Duodenal mucosa (tissue), 2 donors: ENCODE measurements around the gene KCNMA1.

Experiments
- H3K27ac ChIP-seq: one replicate; pipeline ENCODE4 v1.7.0; 2013; ENCODE audit warnings: low read depth, low read length
- H3K27me3 ChIP-seq, 2 donors: one replicate each; pipeline ENCODE4 v1.7.0; 2013; ENCODE audit warnings: low read length in 2 of 2, control low read depth in 1 of 2; ENCODE audit not compliant: insufficient read depth in 2 of 2, control insufficient read depth in 1 of 2
- H3K36me3 ChIP-seq, 2 donors: one replicate each; pipeline ENCODE4 v1.7.0; 2013; ENCODE audit warnings: low read length in 2 of 2, control low read depth in 1 of 2; ENCODE audit not compliant: insufficient read depth in 2 of 2, control insufficient read depth in 1 of 2
- H3K4me1 ChIP-seq, 2 donors: one replicate each; pipeline ENCODE4 v1.7.0; 2013; ENCODE audit warnings: low read length in 2 of 2, control low read depth in 1 of 2; ENCODE audit not compliant: insufficient read depth in 2 of 2, control insufficient read depth in 1 of 2
- H3K4me3 ChIP-seq, 2 donors: one replicate each; pipeline ENCODE4 v1.7.0; 2013; ENCODE audit warnings: low read length in 2 of 2, low read depth in 1 of 2
- H3K9ac ChIP-seq, 2 donors: one replicate each; pipeline ENCODE4 v1.7.0; 2013; ENCODE audit warnings: low read length in 2 of 2, low read depth in 1 of 2
- H3K9me3 ChIP-seq, 2 donors: one replicate each; pipeline ENCODE4 v1.7.0; 2013; ENCODE audit warnings: low read length in 2 of 2, control low read depth in 1 of 2; ENCODE audit not compliant: control insufficient read depth in 1 of 2

Gene KCNMA1

DNA sequence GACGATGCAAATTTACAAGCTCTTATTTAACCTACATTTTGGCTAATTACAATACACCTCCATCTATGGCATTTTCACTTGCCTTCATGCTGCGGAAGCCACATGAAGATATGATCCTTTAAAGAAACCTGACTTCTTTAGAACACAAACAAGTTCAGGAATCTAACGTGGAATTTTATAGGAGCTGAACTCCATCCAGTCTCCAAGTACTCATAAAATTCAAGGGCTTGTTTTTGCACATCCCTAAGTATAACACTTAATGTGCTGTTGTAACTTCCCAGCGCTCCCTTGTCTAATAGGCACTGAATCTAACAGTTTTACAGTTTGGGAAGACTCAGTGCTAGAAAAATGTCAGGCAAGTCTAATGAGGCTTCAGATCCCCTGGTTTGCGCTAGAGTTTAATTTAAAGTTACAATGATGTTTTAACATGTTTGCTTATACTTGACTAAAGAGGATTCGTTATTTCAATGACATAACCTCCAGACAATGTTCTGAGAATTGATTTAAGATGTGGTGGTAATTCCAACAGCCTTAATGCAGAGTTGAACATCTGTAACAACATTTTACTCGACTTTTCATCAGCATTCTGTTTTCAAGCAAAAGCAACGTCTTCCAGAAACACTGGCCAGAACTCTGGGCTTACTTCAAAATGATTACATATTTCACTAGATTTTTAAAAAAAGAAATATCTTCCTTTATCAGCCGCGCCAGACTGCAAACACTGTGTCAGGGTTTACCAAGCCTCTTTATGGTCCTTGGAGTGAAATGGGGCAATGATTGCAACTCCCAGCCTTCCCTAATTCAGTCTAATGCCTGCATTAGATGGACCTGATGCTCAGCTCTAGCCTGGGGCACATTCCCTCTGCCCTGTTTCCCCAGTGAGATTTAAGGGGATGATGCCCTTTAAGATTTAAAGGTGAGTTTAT lies 664.3 kb downstream of the KCNMA1 start:
- Histone ChIP-seq H3K27me3 (peaks cover 0 to 4% of the 10 kb centered on the region in 2 donors), H3K4me1 (no peaks in the 10 kb centered on the region), H3K9me3 (no peaks in the 10 kb centered on the region), H3K27ac (no peak overlapping the region), H3K4me3 (no peak overlapping the region), H3K36me3 (no peaks in the 10 kb centered on the region), H3K9ac (no peak overlapping the region)

DNA sequence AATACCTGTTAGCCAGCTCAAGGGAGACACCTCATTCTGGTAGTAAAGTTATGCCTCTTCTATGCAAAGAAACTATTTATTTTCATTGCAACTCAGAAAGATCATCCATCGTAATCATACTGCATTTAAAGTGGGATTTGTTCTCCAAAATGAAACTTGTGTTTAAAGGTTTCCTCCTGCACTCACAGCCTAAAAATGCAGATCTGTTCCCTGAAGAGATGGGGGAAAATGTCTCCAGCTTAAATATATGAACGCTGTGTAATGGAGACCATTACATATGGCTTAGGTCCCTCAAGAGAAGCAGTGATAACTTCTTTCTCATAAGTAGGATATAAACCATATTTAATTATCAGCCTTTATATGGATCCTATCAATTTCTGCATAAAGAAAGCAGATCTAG lies 665.1 kb downstream of the KCNMA1 start:
- no peak overlapping the region for H3K27ac ChIP-seq
- H3K9me3 ChIP-seq, result no peaks in the 10 kb centered on the region
- H3K4me1 ChIP-seq, result no peaks in the 10 kb centered on the region
- H3K27me3 ChIP-seq, result peaks cover 0 to 4% of the 10 kb centered on the region in 2 donors
- no peak overlapping the region for H3K9ac ChIP-seq
- no peaks in the 10 kb centered on the region for H3K36me3 ChIP-seq
- H3K4me3 ChIP-seq, result no peak overlapping the region

DNA sequence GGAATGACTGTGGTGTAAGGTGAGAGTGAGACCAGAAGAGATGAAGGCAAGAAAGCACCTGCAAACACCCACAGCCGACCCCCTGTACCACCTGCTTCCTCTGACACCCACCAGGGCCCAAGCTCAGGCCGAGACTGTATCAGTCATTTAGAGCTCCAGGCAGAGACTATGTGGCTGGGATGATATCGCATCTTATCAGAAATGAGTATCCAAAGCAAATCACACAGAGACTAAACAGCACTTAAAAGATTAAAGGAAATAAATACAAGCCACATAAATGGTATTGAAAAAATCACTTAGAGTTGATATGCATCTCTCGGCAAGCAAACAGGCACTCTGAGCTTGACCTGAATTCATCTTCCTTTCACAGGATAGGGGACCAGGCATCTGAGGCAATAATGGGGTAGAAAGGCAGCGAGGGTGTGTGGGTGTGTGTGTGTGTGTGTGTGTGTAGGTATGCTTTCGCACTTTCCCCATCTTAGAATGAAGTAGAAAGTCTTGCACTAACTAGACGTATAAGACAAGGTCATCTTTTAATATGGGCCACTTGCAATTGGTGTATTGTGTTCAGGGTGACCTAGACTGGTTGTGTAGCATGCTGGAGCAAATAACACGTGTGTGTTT lies 665.9 kb downstream of the KCNMA1 start:
- Histone ChIP-seq H3K27me3 (peaks cover 0 to under 1% of the 10 kb centered on the region in 2 donors), H3K4me3 (no peak overlapping the region), H3K36me3 (no peaks in the 10 kb centered on the region), H3K4me1 (no peaks in the 10 kb centered on the region), H3K27ac (no peak overlapping the region), H3K9ac (no peak overlapping the region), H3K9me3 (no peaks in the 10 kb centered on the region)

DNA sequence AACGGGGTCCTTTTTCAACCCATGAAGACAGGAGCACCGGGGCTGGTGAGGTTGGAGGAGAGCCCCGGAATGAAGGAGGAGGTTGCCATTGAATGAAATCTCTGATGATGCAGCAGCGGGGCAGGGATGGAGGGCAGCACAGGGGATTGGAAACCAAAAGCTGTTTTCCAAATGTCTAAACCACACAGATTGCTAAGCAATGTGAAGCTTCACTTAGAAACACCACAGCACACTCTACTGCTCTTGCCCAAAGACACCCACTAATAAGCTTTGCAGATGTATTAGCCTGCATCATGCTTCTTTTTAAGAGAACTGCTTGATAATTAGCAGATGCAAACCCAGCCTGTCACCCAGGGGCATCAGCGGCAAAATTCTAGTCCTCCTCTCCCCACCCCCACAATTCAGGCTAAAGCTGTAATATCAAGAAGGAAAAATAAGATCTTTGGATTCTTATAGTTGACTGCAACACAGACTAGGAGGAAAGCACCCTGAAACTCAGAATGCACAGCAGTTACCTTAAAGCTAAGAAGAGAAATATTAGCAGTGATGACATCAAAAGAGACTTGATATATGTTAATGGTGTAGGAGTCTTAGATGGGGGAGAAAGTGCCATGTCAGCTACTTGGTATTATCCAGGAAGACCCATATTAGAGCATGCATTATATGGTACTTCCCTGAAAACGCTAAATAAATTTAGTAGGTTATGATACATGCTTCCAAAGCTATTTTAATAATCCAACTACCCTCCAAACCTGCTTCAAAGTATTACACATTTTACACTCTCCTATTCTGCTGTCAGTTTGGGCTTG lies 666.7 kb downstream of the KCNMA1 start:
- no peak overlapping the region for H3K9ac ChIP-seq
- H3K9me3 ChIP-seq, result no peaks in the 10 kb centered on the region
- no peaks in the 10 kb centered on the region for H3K4me1 ChIP-seq
- no peaks in the 10 kb centered on the region for H3K27me3 ChIP-seq
- H3K27ac ChIP-seq, result no peak overlapping the region
- no peak overlapping the region for H3K4me3 ChIP-seq
- H3K36me3 ChIP-seq, result no peaks in the 10 kb centered on the region

DNA sequence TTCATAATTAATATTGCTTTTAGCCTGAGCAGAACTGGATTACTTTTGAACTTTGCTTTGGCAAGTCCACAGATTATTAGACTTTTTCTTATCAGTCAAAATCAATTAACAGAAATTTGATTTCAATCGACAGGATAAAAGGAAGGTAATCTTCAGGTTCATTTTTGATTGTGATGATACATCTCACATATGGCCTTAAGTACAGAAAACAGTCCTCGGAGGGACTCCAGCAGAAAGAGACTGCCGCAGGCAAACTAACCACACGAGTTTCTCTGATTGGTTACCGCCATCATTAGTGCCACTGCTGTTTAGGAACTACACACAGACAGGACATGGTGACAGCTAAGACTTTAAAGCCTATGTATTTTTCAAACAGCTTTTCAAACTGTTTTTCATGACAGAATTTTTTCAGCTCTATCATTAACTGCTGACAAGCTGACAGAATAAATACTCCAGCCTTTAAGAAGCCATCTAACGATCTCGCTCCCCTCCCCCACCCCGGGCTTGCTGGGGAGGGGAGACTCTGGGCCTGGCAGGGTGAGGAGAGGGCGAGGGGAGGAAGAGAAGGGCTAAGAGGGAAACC lies 668.2 kb downstream of the KCNMA1 start:
- no peak overlapping the region for H3K27ac ChIP-seq
- H3K9me3 ChIP-seq, result no peaks in the 10 kb centered on the region
- H3K9ac ChIP-seq, result no peak overlapping the region
- H3K27me3 ChIP-seq, result no peaks in the 10 kb centered on the region
- H3K4me1 ChIP-seq, result no peaks in the 10 kb centered on the region
- no peak overlapping the region for H3K4me3 ChIP-seq
- no peaks in the 10 kb centered on the region for H3K36me3 ChIP-seq

DNA sequence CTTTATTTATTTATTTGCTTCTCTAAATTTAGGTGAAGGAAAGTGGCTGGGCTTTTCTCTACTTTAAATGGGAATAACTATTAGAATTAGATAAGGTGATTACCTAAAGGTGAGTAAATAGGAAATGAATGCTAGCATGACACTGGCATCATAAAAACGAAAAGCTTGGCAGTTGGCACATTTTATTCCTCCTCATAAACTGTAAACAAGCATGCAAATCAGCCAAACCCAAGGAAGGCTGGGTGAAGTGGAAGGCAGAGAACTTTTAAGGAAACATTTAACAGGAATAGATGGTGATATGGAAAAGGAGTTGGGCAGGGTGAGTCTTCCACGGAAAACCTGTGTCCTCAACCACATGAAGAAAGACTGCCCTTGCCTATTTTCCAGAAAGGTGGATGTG lies 669.1 kb downstream of the KCNMA1 start:
- Histone ChIP-seq H3K27me3 (no peaks in the 10 kb centered on the region), H3K27ac (no peak overlapping the region), H3K4me3 (no peak overlapping the region), H3K4me1 (no peaks in the 10 kb centered on the region), H3K9me3 (no peaks in the 10 kb centered on the region), H3K36me3 (no peaks in the 10 kb centered on the region), H3K9ac (no peak overlapping the region)

DNA sequence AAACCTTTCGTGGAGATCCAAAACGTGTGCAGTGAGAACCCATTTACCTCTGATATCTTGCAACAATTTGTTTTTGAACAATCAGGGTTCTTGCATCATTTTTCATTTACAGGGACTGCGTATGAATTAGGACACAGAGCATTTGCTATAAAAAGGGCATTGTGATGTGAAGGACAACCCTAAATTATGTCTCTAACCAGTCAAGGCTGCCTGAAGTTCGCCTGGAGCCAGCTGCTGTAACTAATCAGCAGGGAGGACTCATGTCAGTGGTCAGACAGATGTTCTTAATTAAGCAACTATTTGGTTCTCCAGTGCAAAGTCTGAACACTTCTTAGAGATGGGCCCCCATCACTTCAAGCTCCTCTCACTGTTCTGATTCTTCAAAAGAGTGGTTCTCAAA lies 674.8 kb downstream of the KCNMA1 start:
- H3K27me3 ChIP-seq, result no peaks in the 10 kb centered on the region
- H3K9ac ChIP-seq, result no peak overlapping the region
- no peaks in the 10 kb centered on the region for H3K4me1 ChIP-seq
- no peaks in the 10 kb centered on the region for H3K9me3 ChIP-seq
- no peak overlapping the region for H3K4me3 ChIP-seq
- H3K36me3 ChIP-seq, result no peaks in the 10 kb centered on the region
- no peak overlapping the region for H3K27ac ChIP-seq

DNA sequence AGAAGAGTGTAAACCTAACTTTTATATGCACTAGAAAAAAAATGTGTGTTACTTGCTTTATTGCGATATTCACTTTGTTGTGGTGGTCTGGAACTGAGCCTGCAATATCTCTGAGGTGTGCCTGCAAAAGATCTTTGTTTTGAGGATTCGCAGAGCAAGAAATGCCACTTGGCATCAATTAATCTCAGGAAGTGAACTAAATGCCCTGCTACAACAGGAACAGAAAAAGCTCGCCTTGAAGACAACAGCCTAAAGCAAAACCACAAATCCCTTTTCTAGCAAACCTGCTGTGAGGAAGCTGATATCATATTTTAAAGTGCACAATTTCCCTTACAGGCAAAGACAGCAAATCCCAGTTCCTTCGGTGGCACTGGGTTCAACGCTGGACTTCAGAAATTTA lies 675.8 kb downstream of the KCNMA1 start:
- Histone ChIP-seq H3K27ac (no peak overlapping the region), H3K4me1 (no peaks in the 10 kb centered on the region), H3K36me3 (no peaks in the 10 kb centered on the region), H3K4me3 (no peak overlapping the region), H3K9ac (no peak overlapping the region), H3K27me3 (no peaks in the 10 kb centered on the region), H3K9me3 (no peaks in the 10 kb centered on the region)

DNA sequence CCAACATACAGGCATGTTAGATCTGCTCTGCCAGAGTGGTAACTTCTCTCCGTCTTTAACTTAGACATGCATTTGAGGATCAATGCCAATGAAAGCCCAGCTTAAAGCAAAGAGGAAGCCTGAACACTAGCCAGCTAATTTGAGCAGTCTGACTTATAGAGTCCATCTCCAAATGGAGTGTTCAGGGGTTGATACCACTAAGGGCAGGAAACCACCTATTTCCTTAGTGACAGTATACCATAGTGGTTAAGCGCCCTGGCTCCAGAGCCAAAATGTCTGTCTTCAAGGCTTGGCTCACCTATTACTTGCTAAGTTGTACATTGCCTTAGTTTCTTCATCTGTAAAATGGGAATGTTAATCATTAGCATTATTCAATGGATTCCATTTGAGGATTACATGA lies 678.5 kb downstream of the KCNMA1 start:
- Histone ChIP-seq H3K27me3 (no peaks in the 10 kb centered on the region), H3K4me3 (no peak overlapping the region), H3K9me3 (no peaks in the 10 kb centered on the region), H3K36me3 (no peaks in the 10 kb centered on the region), H3K4me1 (no peaks in the 10 kb centered on the region), H3K9ac (no peak overlapping the region), H3K27ac (no peak overlapping the region)

DNA sequence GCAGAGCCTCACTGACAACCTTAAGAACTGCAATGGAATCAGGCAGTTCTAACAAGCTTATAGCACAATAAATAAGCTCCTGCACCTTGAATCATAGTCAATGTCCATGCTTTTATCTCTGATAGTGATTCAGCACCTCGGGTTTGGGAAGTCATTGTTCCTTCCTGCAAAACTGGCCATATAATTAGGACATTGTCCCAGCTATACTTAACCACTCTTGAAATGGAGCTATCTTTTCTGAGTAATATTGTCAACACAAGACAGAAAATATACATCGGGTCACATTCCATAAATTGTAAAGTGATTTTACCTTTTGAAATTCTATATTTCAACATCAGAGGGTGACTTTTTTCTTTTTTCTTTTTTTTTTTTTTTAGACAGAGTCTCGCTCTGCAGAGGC lies 682.8 kb downstream of the KCNMA1 start:
- H3K27ac ChIP-seq, result no peak overlapping the region
- no peak overlapping the region for H3K4me3 ChIP-seq
- H3K27me3 ChIP-seq, result no peaks in the 10 kb centered on the region
- H3K36me3 ChIP-seq, result no peaks in the 10 kb centered on the region
- H3K4me1 ChIP-seq, result no peaks in the 10 kb centered on the region
- no peaks in the 10 kb centered on the region for H3K9me3 ChIP-seq
- H3K9ac ChIP-seq, result no peak overlapping the region
